ENCODE results near the gene SELENOH.
A peak's percentile ranks its signal among the peaks of the same experiment; 100 is the strongest.

The SELENOH gene

GRCh38 chr11:57778318-57779037 lies 37.2 kb downstream of the SELENOH start:
- H3K4me3 ChIP-seq (replicated peaks; ENCODE audit: low read depth, low read length), result peak overlapping the region; percentile 28
- no peak for TF ChIP-seq CTCF (IDR thresholded peaks at IDR 0.05; ENCODE audit: low read depth, low read length, missing control alignments)
- peak; percentile 98 for DNase-seq (ENCODE audit: extremely low read depth, low read depth)

- no peak for DNase-seq (ENCODE audit: extremely low read depth, low read depth)
- TF ChIP-seq CTCF (IDR thresholded peaks at IDR 0.05; ENCODE audit: low read depth, low read length, missing control alignments), result no peak
- H3K4me3 ChIP-seq (replicated peaks; ENCODE audit: low read depth, low read length), result no peak overlapping the region
Measured at GRCh38 chr11:57779276-57779675, 38.0 kb downstream of the SELENOH start.

GRCh38 chr11:57781529-57781943 lies 40.2 kb downstream of the SELENOH start:
- TF ChIP-seq CTCF (IDR thresholded peaks at IDR 0.05; ENCODE audit: low read depth, low read length, missing control alignments), result no peak
- DNase-seq (ENCODE audit: extremely low read depth, low read depth), result no peak
- H3K4me3 ChIP-seq (replicated peaks; ENCODE audit: low read depth, low read length), result no peak overlapping the region

GRCh38 chr11:57785072-57785471 lies 43.8 kb downstream of the SELENOH start:
- no peak for DNase-seq (ENCODE audit: extremely low read depth, low read depth)
- TF ChIP-seq CTCF (IDR thresholded peaks at IDR 0.05; ENCODE audit: low read depth, low read length, missing control alignments), result no peak
- H3K4me3 ChIP-seq (replicated peaks; ENCODE audit: low read depth, low read length), result no peak overlapping the region

- no peak for DNase-seq (ENCODE audit: extremely low read depth, low read depth)
- no peak overlapping the region for H3K4me3 ChIP-seq (replicated peaks; ENCODE audit: low read depth, low read length)
- TF ChIP-seq CTCF (IDR thresholded peaks at IDR 0.05; ENCODE audit: low read depth, low read length, missing control alignments), result no peak
Measured at GRCh38 chr11:57786436-57786835, 45.1 kb downstream of the SELENOH start.

- DNase-seq (ENCODE audit: extremely low read depth, low read depth), result no peak
- H3K4me3 ChIP-seq (replicated peaks; ENCODE audit: low read depth, low read length), result no peak overlapping the region
- TF ChIP-seq CTCF (IDR thresholded peaks at IDR 0.05; ENCODE audit: low read depth, low read length, missing control alignments), result no peak
Measured at GRCh38 chr11:57787006-57787604, 45.8 kb downstream of the SELENOH start.
